Keratinocyte (primary cell): ENCODE results near the gene CFAP46. TPM values are rescaled to one million over a fixed set of nuclear protein-coding genes. Genes with fewer than 3 reads are reported as not detected.

Experiments used
- DNase-seq: peaks from one replicate; pipeline ENCODE4 v3.0.0-alpha.2; 2011; ENCODE audit warnings: low read depth, missing footprints, low spot score
- FAIRE-seq: peaks from 2 replicates; lab custom pipeline; 2011; peaks lifted over from hg19 to GRCh38; lab: Jason Lieb, UNC
- H2AFZ ChIP-seq: 2 replicates; pipeline ENCODE4 v1.6.0; 2012; ENCODE audit warnings: low read length, control low read depth, inconsistent platforms; ENCODE audit not compliant: control insufficient read depth
- H3K27ac ChIP-seq: 2 replicates; pipeline ENCODE4 v1.5.1; 2011; ENCODE audit warnings: low read length; ENCODE audit not compliant: control insufficient read depth, insufficient read depth
- H3K27me3 ChIP-seq: 3 replicates; pipeline ENCODE4 v1.6.0; 2011; ENCODE audit warnings: low read length; ENCODE audit not compliant: control insufficient read depth, insufficient read depth; ENCODE audit errors: extremely low read depth
- H3K36me3 ChIP-seq, 2 experiments: 2 replicates in 1 of 2; 3 replicates in 1 of 2; pipeline ENCODE4 v1.5.1; 2011; ENCODE audit warnings: low read length in 2 of 2, mild to moderate bottlenecking in 1 of 2; ENCODE audit not compliant: control insufficient read depth in 2 of 2, insufficient read depth in 2 of 2; ENCODE audit errors: extremely low read depth in 1 of 2
- H3K4me1 ChIP-seq: 3 replicates; pipeline ENCODE4 v1.5.1; 2011; ENCODE audit warnings: low read length; ENCODE audit not compliant: control insufficient read depth, insufficient read depth; ENCODE audit errors: extremely low read depth
- H3K4me2 ChIP-seq: 3 replicates; pipeline ENCODE4 v1.6.0; 2011; ENCODE audit warnings: low read depth, low read length; ENCODE audit not compliant: control insufficient read depth, insufficient read depth; ENCODE audit errors: extremely low read depth
- H3K4me3 ChIP-seq, 3 experiments: fragments of 200-600 bp in 1 of 3; sonication (generic) in 1 of 3; 2 replicates in 2 of 3; 3 replicates in 1 of 3; pipeline ENCODE4 v1.5.1; 2011 to 2016; ENCODE audit warnings: low read length in 3 of 3, mild to moderate bottlenecking in 3 of 3, control low read depth in 2 of 3, inconsistent platforms in 1 of 3, low read depth in 1 of 3, mixed read lengths in 1 of 3, mixed run types in 1 of 3, moderate library complexity in 1 of 3; ENCODE audit not compliant: control insufficient read depth in 2 of 3, insufficient read depth in 2 of 3; ENCODE audit errors: extremely low read depth in 1 of 3
- H3K79me2 ChIP-seq: 2 replicates; pipeline ENCODE4 v1.6.0; 2012; ENCODE audit warnings: low read length; ENCODE audit not compliant: control insufficient read depth, insufficient read depth
- H3K9ac ChIP-seq: 3 replicates; pipeline ENCODE4 v1.6.0; 2011; ENCODE audit warnings: low read length; ENCODE audit not compliant: control insufficient read depth, insufficient read depth; ENCODE audit errors: extremely low read depth
- H3K9me1 ChIP-seq: 3 replicates; pipeline ENCODE4 v1.6.0; 2011; ENCODE audit warnings: low read length; ENCODE audit not compliant: control insufficient read depth, insufficient read depth; ENCODE audit errors: extremely low read depth
- H3K9me3 ChIP-seq: 2 replicates; pipeline ENCODE4 v1.5.1; 2012; ENCODE audit warnings: low read depth, low read length; ENCODE audit not compliant: control insufficient read depth
- H4K20me1 ChIP-seq: 3 replicates; pipeline ENCODE4 v1.6.0; 2011; ENCODE audit warnings: low read length; ENCODE audit not compliant: control insufficient read depth, insufficient read depth; ENCODE audit errors: extremely low read depth
- CTCF ChIP-seq, 3 experiments: IDR thresholded peaks in 1 of 3; conservative IDR thresholded peaks in 1 of 3; optimal IDR thresholded peaks in 1 of 3; 2 replicates in 2 of 3; 3 replicates in 1 of 3; pipeline versions ENCODE3 to v1.5.1; 2011; ENCODE audit warnings: low read length in 3 of 3, mild to moderate bottlenecking in 3 of 3, moderate library complexity in 2 of 3, control low read depth in 1 of 3, inconsistent platforms in 1 of 3; ENCODE audit not compliant: insufficient read depth in 2 of 3; ENCODE audit errors: extremely low read depth in 1 of 3
- EZH2 ChIP-seq: IDR thresholded peaks from one replicate; pipeline ENCODE4 v1.6.1; 2012; ENCODE audit warnings: inconsistent platforms, mild to moderate bottlenecking, low read length, moderate library complexity
- dilution Hi-C: fragments of 300-500 bp; cut with MboI; formaldehyde crosslinking; loops from one replicate; pipeline ENCODE4 v1.7.0; 2020; ENCODE audit warnings: low sequenced_read_pairs; ENCODE audit not compliant: extremely low pct_ligation_motif_present
- polyA plus RNA-seq, 5 experiments: library from polyadenylated mRNA; depleted of rRNA in 3 of 5; stranded (reverse) in 3 of 5; stranded (forward) in 1 of 5; unstranded in 1 of 5; fragments of >200 nt; gene quantifications; 1 replicate in 1 of 5; 2 replicates in 3 of 5; 3 replicates in 1 of 5; pipeline versions ENCODE4 v1.2.1 to v1.2.3, GENCODE V29; 2011 to 2012; ENCODE audit warnings: missing spikeins in 2 of 5, low read depth in 1 of 5, low replicate concordance in 1 of 5

CFAP46 gene
- polyA plus RNA-seq, 1 donor (not counting 4 experiments of a cell fraction or from before 2014, with no cell fraction given) = 1.00 TPM

- no peak overlapping the region for H3K9ac ChIP-seq
- dilution Hi-C loops = no loop called here
- H3K9me3 ChIP-seq = peaks cover 6% of the 10 kb centered on the region
- H3K4me3 ChIP-seq = no peak overlapping the region
- no peak overlapping the region for H2AFZ ChIP-seq
- DNase-seq = no peak
- no peak for TF ChIP-seq EZH2
- TF ChIP-seq CTCF (optimal IDR thresholded peaks at IDR 0.05 in 1 of 3, IDR thresholded peaks at IDR 0.05 in 1 of 3, conservative IDR thresholded peaks at IDR 0.05 in 1 of 3; ENCODE audit: extremely low read depth in 1 of 3, insufficient read depth in 2 of 3, low read length in 3 of 3) = no peak
- no peak overlapping the region for H3K27ac ChIP-seq
- no peaks in the 10 kb centered on the region for H3K79me2 ChIP-seq
- H4K20me1 ChIP-seq = no peaks in the 10 kb centered on the region
- no peak overlapping the region for H3K4me2 ChIP-seq
- H3K36me3 ChIP-seq = no peaks in the 10 kb centered on the region
- no peak for FAIRE-seq
- no peaks in the 10 kb centered on the region for H3K27me3 ChIP-seq
- H3K9me1 ChIP-seq = no peaks in the 10 kb centered on the region
- H3K4me1 ChIP-seq = no peaks in the 10 kb centered on the region
Observed at GRCh38 chr10:132805599-132805998, 136.8 kb downstream of the CFAP46 start.

GRCh38 chr10:132804785-132805426 lies 137.5 kb downstream of the CFAP46 start:
- Histone ChIP-seq H3K36me3 (no peaks in the 10 kb centered on the region), H3K79me2 (no peaks in the 10 kb centered on the region), H3K27me3 (no peaks in the 10 kb centered on the region), H3K9me3 (peaks cover 6% of the 10 kb centered on the region), H3K9ac (no peak overlapping the region), H3K4me3 (no peak overlapping the region), H3K4me2 (no peak overlapping the region), H3K27ac (no peak overlapping the region), H2AFZ (no peak overlapping the region), H3K9me1 (no peaks in the 10 kb centered on the region), H4K20me1 (no peaks in the 10 kb centered on the region), H3K4me1 (no peaks in the 10 kb centered on the region)
- dilution Hi-C loops = no loop called here
- FAIRE-seq (no peak), DNase-seq (no peak)
- TF ChIP-seq EZH2 (no peak), CTCF (optimal IDR thresholded peaks at IDR 0.05 in 1 of 3, IDR thresholded peaks at IDR 0.05 in 1 of 3, conservative IDR thresholded peaks at IDR 0.05 in 1 of 3; ENCODE audit: extremely low read depth in 1 of 3, insufficient read depth in 2 of 3, low read length in 3 of 3) (no peak)
